ENCODE measurements around the gene NEBL. TPM values are rescaled to one million over a fixed set of nuclear protein-coding genes. Genes with fewer than 3 reads are reported as not detected.

Gene NEBL
- total RNA-seq, 2 donors from 2014 or later: 14.1 to 26.6 TPM

GRCh38 chr10:20935931-20936330 is 38.8 kb upstream of the NEBL start:
- intact Hi-C loops (cut with DNase I): no loop called here
- no peaks in the 10 kb centered on the region for H3K36me3 ChIP-seq
- no peaks in the 10 kb centered on the region for H3K4me1 ChIP-seq
- no peaks in the 10 kb centered on the region for H3K27me3 ChIP-seq
- no peaks in the 10 kb centered on the region for H3K9me3 ChIP-seq
- no peak overlapping the region for H3K9ac ChIP-seq (ENCODE audit: low read depth in 2 of 2, low read length in 2 of 2)
- DNase-seq: no peak
- H3K27ac ChIP-seq: no peak overlapping the region
- TF ChIP-seq CTCF (IDR thresholded peaks at IDR 0.05): no peak
- no peak overlapping the region for H3K4me3 ChIP-seq

GRCh38 chr10:20935301-20935700 is 38.2 kb upstream of the NEBL start:
- H3K4me3 ChIP-seq: no peak overlapping the region
- H3K36me3 ChIP-seq: no peaks in the 10 kb centered on the region
- no peaks in the 10 kb centered on the region for H3K9me3 ChIP-seq
- DNase-seq: no peak
- TF ChIP-seq CTCF (IDR thresholded peaks at IDR 0.05): no peak
- no peaks in the 10 kb centered on the region for H3K4me1 ChIP-seq
- H3K27me3 ChIP-seq: no peaks in the 10 kb centered on the region
- no peak overlapping the region for H3K9ac ChIP-seq (ENCODE audit: low read depth in 2 of 2, low read length in 2 of 2)
- no peak overlapping the region for H3K27ac ChIP-seq
- intact Hi-C loops (cut with DNase I): no loop called here

- no peaks in the 10 kb centered on the region for H3K4me1 ChIP-seq
- no peaks in the 10 kb centered on the region for H3K9me3 ChIP-seq
- DNase-seq: no peak
These were observed 36.6 kb upstream of the NEBL start for GRCh38 chr10:20933705-20934104.

GRCh38 chr10:20932606-20933126 is 35.6 kb upstream of the NEBL start:
- H3K4me1 ChIP-seq: no peaks in the 10 kb centered on the region
- intact Hi-C loops (cut with DNase I): no loop called here
- H3K4me3 ChIP-seq: no peak overlapping the region
- H3K27me3 ChIP-seq: no peaks in the 10 kb centered on the region
- H3K36me3 ChIP-seq: no peaks in the 10 kb centered on the region
- DNase-seq: no peak
- no peaks in the 10 kb centered on the region for H3K9me3 ChIP-seq
- H3K27ac ChIP-seq: no peak overlapping the region
- H3K9ac ChIP-seq (ENCODE audit: low read depth in 2 of 2, low read length in 2 of 2): no peak overlapping the region
- TF ChIP-seq CTCF (IDR thresholded peaks at IDR 0.05): no peak

More at GRCh38 chr10:20933705-20934104, 36.6 kb upstream of the NEBL start:
- Histone ChIP-seq H3K36me3 (no peaks in the 10 kb centered on the region), H3K4me3 (no peak overlapping the region), H3K9ac (ENCODE audit: low read depth in 2 of 2, low read length in 2 of 2) (no peak overlapping the region), H3K27ac (no peak overlapping the region), H3K27me3 (no peaks in the 10 kb centered on the region)
- intact Hi-C loops (cut with DNase I): no loop called here
- TF ChIP-seq CTCF (IDR thresholded peaks at IDR 0.05): no peak

GRCh38 chr10:20931156-20931795 is 34.2 kb upstream of the NEBL start:
- DNase-seq: no peak
- H3K4me3 ChIP-seq: no peak overlapping the region
- H3K9me3 ChIP-seq: no peaks in the 10 kb centered on the region
- no peak overlapping the region for H3K9ac ChIP-seq (ENCODE audit: low read depth in 2 of 2, low read length in 2 of 2)
- no peaks in the 10 kb centered on the region for H3K27me3 ChIP-seq
- intact Hi-C loops (cut with DNase I): no loop called here
- TF ChIP-seq CTCF (IDR thresholded peaks at IDR 0.05): no peak
- no peaks in the 10 kb centered on the region for H3K4me1 ChIP-seq
- H3K36me3 ChIP-seq: no peaks in the 10 kb centered on the region
- no peak overlapping the region for H3K27ac ChIP-seq

Data from colonic mucosa (tissue), 4 donors.